ENCODE results near the gene PRAC1.

Gene PRAC1

GRCh38 chr17:48692049-48692448 lies 30.3 kb downstream of the PRAC1 start:
- no peak for DNase-seq

- no peak for DNase-seq
Measured at GRCh38 chr17:48690655-48691054, 31.7 kb downstream of the PRAC1 start.

GRCh38 chr17:48681609-48682008 lies 40.7 kb downstream of the PRAC1 start:
- no peak for DNase-seq

GRCh38 chr17:48679385-48680096 lies 42.8 kb downstream of the PRAC1 start:
- DNase-seq = no peak

GRCh38 chr17:48678141-48678971 lies 44.0 kb downstream of the PRAC1 start:
- DNase-seq = peak in 1 of 2 experiments; percentile 52

GRCh38 chr17:48676963-48677558 lies 45.3 kb downstream of the PRAC1 start:
- DNase-seq = no peak

GRCh38 chr17:48672340-48672739 lies 50.0 kb downstream of the PRAC1 start:
- DNase-seq = no peak
